Measurements from ENCODE around the gene STAM2.
"Not testable (repeated sequence)": the region's sequence is repeated elsewhere in the genome, so short reads cannot be mapped to it uniquely, and the experiment has no call there.

Gene STAM2

GRCh38 chr2:152103271-152103670 is 72.3 kb downstream of the STAM2 start:
- DNase-seq, result no peak

DNA sequence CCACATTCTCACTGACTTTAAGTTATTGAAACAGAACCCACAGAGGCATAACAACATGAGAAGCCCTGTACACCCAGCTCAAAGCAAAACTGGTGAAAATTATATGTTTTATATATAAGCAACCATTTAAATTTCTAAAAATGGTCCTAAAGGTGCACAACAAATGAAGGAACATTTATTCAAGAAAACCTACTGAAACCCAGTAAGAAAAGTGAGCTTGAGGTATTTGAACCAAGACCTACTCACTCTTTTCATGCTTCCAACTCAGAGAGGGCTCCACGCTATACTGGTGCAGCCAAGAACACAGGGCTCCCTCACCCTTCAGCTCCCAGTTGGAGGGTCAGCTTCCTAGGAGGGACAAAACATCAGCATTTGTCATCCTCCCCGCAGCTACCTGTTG is 74.6 kb downstream of the STAM2 start:
- DNase-seq, result no peak

GRCh38 chr2:152099367-152100050 is 76.1 kb downstream of the STAM2 start:
- DNase-seq, result no peak

DNA sequence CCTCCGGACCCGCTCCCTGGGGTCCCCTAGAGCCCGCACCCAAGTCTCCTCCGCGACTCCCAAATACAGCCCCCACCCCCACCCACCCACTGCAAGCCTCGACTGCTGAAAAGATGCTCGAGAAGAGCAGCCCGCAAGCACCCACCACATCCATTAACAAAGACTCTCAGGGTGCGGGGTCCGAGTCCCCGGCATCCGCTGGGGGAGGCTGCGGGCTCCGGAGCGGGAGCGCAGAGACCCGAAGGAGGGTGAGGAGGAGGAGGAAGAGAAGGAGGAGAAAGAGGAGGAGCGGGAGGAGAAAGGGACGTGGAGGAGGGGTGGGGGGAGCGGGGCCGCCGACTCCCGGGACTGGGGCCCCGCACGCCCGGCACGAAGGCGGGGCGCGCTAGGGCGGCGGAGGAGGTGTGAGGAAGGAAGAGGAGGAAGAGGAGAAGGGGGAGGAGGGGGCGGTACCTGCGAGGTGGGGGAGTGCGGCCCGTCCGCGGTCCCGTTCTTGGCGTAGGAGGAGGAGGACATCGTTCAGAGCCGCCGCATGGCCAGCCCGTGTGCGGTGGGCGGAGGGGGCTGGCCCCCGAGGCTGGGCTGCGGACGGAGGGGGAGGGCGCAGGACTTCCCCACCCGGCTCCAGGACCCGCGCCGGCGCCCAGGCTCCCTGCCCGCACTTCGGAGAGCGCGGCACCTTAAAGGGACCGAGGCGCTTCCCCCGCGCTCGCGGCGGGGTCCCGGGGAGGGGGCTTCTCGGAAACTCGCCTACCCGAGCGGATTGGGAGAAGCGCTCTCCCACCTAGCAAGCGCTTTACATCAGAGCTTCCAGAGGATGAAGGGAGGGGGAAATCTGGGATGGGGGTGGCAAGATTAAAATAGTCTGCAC is 76.8 kb downstream of the STAM2 start, which contains the start of gene CACNB4:
Gene CACNB4, minus strand, starts transcription at position 549 of the 871 bp plus-strand sequence.
- no peak for DNase-seq

DNA sequence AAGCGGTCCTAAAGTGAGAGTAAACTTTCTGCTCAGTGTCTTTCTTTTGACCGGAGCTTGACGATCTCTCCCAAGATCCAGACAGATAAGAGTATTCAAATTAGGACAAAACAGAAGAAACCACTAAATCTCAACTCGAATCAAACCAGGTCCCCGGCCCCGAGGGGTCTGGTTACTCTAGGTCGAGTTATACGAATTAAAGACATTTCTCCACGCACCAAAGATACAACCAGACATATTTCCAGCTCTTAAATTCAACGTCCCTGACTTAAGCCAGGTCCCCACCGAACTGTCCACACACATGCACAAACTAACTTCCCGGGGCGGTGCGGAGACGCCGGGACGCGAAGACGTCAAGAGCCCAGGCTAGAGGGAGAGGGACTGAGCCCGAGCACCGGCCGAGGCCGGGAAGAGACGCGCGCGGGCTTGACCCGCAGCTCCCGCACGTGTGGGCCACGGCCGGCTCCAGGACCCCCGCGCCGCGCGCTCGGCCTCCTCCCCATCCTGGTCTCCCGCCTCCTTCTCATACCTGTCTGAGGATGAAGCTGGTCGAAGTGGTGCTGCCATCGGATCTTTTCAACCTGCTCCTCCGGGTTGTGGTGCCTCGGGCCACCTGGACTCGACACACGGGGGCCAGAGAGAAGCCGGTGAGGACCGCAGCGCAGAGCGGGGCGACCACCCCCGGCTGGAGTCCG is 77.6 kb downstream of the STAM2 start:
- DNase-seq, result no peak

- DNase-seq, result no peak
Observed at GRCh38 chr2:152097290-152097800, 78.2 kb downstream of the STAM2 start.

DNA sequence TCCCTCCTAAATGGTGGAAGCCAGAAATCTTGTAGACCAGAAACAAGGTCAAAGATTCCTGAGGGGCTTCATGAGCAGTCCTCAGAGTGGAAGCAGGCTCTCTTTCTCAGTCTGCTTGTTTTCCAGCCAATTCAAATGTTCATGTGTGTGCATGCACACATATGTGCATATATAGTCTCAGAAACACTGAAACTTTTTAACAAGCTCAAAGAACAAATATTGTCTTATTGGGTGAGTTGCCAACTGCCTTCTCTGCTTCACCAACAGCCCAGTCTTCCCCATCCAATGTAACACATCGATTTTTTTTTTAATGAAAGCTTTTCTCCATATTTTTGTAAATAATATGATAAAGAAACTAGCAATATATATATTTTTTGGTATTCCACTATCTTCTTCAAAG is 80.4 kb downstream of the STAM2 start:
- no peak for DNase-seq

DNA sequence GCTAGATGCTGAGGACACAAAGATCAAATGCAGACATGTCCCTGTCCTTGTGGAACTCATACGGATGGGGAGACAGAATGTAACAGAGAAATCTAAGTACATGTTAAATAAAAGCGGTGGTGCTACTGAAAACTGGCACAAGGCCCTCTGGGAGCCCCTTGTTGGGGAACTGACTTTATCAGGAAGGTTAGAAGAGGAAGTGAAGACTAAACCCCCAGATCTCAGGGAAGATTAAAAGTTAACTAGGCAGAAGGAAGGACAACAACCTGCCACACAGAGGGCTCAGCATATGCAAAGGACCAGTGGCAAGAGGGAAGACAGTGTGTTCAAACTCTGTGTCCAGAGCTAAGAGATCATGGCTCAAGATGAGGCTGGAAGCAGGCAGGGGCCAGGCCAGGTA is 81.5 kb downstream of the STAM2 start:
- no peak for DNase-seq

GRCh38 chr2:152093464-152093863 is 82.1 kb downstream of the STAM2 start:
- no peak for DNase-seq

DNA sequence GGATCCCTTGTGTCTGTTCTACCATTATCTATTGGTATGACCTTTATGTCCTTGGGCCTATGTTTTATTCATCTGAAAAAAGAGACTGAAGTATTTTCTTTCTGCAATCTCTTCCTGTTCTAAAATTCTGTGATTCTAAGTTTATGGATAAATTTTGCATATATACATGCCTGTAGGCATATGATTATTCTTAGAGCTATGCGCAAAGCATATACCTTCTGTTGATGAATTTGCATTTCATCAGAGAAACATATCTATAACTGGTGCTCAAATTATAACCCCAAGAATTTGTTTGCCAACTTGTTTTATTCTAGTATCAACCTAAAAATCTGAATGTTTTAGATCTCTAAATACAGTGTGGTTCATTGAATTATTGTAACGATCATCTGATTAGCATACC is 83.5 kb downstream of the STAM2 start:
- DNase-seq, result no peak

DNA sequence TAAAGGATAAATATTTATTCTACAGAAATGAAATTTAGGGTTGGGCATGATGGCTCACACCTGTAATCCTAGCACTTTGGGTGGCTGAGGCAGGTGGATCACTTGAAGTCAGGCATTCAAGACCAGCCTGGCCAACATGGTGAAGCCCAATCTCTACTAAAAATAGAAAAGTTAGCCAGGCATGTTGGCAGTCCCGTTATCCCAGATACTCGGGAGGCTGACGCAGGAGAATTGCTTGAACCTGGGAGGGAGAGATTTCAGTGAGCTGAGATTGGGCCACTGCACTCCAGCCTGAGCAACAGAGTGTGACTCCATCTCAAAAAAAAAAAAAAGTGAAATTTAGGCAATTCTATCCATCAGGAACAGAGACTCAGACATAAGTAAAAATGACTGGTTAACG is 84.8 kb downstream of the STAM2 start:
- DNase-seq, result not testable (repeated sequence)

- DNase-seq, result no peak
Observed at GRCh38 chr2:152089238-152089637, 86.3 kb downstream of the STAM2 start.

DNA sequence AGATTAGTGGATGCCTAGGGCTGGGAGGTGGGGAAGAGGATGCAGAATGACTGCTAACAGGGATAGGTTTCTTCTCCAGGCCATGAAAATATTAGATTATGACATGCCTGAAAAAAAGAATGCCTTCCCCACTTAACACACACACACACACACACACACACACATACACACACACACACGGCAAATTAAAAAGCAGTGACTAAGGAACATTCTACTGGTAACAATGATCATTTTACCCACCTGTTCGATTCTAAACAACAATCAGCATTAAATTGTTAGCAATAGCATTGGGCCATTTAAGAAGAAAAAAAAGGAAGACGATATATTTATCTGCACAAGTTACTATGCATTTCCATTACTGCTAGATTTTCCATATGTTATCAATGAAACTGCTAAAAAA is 87.6 kb downstream of the STAM2 start:
- no peak for DNase-seq

DNA sequence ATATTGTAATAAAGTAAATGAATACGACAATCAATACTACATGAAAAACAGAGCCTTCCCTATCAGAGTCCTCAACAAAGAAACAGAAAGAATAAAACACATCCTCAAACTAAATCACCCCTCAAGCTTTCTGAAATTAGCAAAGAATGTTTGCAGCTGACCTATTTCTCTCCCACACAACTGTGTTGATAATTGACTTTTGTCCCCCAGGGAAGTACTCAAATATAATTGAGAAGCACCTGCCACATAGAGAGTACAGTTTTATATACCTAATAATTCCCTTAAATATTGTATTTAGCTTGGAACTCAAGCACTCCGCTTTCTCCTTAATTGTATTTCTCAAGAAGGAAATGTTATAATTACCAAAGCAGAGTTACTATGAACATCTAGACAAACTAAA is 89.3 kb downstream of the STAM2 start:
- no peak for DNase-seq

DNA sequence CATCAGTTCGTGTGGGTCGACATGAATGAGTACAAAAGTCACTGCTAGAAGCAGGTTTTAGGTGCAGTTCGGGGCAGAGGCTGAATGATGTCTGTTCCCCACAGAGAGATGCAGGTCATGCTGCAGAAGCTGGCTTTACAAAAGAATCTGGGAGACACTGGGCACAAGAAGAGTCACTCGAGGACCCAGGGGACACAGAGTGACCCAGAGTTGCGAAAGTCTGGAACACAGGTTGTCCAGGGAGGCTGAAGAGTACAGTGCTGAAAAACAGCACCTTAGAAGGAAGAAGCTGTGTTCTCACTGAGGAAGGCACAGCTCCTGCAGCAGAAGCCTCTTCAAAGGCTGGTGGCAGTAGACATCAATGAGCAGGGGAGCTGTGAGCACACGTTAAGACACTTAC is 91.5 kb downstream of the STAM2 start:
- DNase-seq, result no peak

GRCh38 chr2:152083202-152083875 is 92.2 kb downstream of the STAM2 start:
- no peak for DNase-seq

DNA sequence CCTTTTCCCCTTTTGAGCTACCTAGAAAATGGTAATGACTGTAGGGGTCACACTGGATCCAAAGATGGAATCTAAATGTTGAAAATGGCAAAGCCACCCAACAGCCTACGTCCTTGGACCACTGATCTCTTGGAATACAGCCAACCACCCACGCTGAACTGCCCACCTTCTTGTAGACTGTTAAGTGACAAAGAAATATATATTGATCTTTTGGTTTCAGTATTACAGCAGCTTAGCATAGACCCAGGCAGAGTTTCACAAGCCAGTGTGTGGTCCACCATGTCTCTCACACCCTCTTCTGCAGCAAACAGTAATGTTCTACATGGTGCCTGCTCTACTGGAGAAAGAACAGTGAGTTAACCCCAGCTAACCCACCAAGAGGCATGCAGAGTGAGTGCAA is 96.9 kb downstream of the STAM2 start:
- no peak for DNase-seq

DNA sequence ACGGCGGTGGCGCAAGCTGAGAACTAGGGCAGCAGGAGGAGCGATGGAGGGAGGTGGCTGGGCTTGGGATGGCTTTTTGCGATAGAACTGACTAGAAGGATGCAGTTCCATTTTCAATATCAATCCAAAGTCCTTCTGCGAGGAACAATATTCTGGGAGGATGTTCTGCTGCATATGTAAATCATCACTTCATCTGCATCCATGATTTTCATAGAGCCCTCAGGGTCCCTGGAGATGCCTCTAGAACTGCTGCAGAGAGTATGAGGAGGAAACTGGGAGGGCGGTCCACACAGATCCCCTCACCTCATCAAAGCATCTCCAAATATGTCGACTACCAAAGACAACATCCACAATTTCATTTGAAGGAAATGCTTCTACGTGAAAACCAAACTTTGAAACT is 97.5 kb downstream of the STAM2 start:
- no peak for DNase-seq

- DNase-seq, result no peak
Observed at GRCh38 chr2:152075461-152076050, 100.0 kb downstream of the STAM2 start.

DNA sequence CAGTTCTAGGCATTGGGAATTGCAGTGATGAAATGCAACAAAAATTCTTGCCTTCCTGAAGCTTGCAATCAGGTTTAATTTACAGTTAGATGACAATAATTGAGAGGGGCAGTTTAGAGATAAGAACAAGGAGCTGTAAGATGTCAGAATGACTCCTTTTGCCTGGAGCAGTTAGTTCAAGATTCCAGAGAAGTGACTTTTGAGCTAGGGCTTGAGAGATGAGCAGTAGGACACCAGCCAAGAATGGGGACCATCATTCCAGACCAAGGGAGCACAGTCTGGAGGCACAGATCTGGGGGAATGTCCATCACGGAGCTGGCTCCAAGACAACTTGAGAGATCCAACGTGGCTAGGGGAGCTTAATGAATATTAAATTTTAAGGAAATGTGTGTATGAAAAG is 103.6 kb downstream of the STAM2 start:
- DNase-seq, result no peak

- DNase-seq, result no peak
Observed at GRCh38 chr2:152071518-152071917, 104.0 kb downstream of the STAM2 start.

DNA sequence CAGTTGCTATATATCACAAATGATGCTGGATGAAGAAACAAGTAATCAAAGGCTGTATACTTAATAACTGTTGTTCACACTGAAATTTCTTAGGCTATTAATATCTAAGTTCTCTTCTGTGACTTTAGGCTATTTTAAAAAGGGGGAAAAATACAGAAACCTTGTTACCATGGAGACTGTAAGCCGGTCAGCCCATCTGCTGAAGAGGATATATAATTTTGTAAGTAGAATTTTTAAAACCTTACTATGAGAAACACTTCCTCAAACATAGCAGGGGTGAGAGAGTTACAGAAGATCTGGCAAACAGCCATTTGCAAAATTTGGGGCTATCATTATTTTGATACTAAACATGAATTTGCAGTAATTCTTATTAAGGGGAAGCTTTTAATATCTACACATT is 104.5 kb downstream of the STAM2 start:
- DNase-seq, result no peak

DNA sequence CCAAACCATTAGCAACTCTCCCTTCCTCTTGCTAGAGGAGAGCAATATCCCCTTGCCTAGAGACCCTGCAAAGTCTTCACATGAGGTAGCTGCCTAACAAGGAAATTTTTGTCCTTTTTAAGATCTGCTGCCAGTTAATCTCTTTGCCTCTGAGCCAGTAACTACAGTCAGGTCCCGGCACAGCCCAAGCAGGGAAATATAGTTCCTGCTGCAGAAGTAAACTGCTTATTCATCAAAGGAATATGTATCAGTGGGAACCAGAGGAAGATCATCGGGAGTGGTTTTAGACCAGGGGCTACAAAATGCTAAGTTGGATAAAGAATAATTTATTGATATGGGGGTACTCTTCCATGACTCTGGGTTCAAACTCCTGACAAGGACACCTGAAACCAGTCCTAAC is 107.3 kb downstream of the STAM2 start:
- DNase-seq, result no peak

Measured in NCI-H524 treated with DMSO at 0.1 percent for 48 hours (cell line).